Ramos (cell line): ENCODE results near the gene TPD52L2.

ENCODE experiments used
- in situ Hi-C: fragments of 300-500 bp; cut with MboI; formaldehyde crosslinking; loops from one replicate; pipeline ENCODE4 v1.14.3; 2022; ENCODE audit warnings: low sequenced_read_pairs; ENCODE audit not compliant: unreplicated experiment

The TPD52L2 gene

GRCh38 chr20:63834491-63834880 is 30.6 kb upstream of the TPD52L2 start:
- in situ Hi-C loops = no loop called here

- in situ Hi-C loops = no loop called here
Measured at GRCh38 chr20:63835021-63835858, 29.8 kb upstream of the TPD52L2 start.

- in situ Hi-C loops = no loop called here
Measured at GRCh38 chr20:63836458-63837344, 28.4 kb upstream of the TPD52L2 start.

- in situ Hi-C loops = no loop called here
Measured at GRCh38 chr20:63837479-63837878, 27.6 kb upstream of the TPD52L2 start.

GRCh38 chr20:63839620-63840019 is 25.4 kb upstream of the TPD52L2 start:
- in situ Hi-C loops = no loop called here

- in situ Hi-C loops = no loop called here
Measured at GRCh38 chr20:63840405-63840828, 24.7 kb upstream of the TPD52L2 start.

- in situ Hi-C loops = no loop called here
Measured at GRCh38 chr20:63842258-63842657, 22.8 kb upstream of the TPD52L2 start.

- in situ Hi-C loops = no loop called here
Measured at GRCh38 chr20:63843222-63843621, 21.8 kb upstream of the TPD52L2 start.

- in situ Hi-C loops = no loop called here
Measured at GRCh38 chr20:63843778-63844177, 21.3 kb upstream of the TPD52L2 start.

GRCh38 chr20:63844511-63844991 is 20.5 kb upstream of the TPD52L2 start:
- in situ Hi-C loops = no loop called here

- in situ Hi-C loops = no loop called here
Measured at GRCh38 chr20:63846128-63846771, 18.8 kb upstream of the TPD52L2 start.

GRCh38 chr20:63846888-63847236 is 18.2 kb upstream of the TPD52L2 start:
- in situ Hi-C loops = no loop called here

- in situ Hi-C loops = no loop called here
Measured at GRCh38 chr20:63847237-63848002, 17.6 kb upstream of the TPD52L2 start.

- in situ Hi-C loops = no loop called here
Measured at GRCh38 chr20:63848003-63848911, 16.8 kb upstream of the TPD52L2 start.

GRCh38 chr20:63850689-63851547 is 14.2 kb upstream of the TPD52L2 start:
- in situ Hi-C loops = loop anchor here (10.0 kb wide), 1 partner anchor 146 kb away; the partner anchor contains the start of genes ARFRP1 and ZGPAT

GRCh38 chr20:63851548-63851943 is 13.5 kb upstream of the TPD52L2 start:
- in situ Hi-C loops = loop anchor here (10.0 kb wide), 1 partner anchor 147 kb away; the partner anchor contains the start of genes ARFRP1 and ZGPAT

- in situ Hi-C loops = loop anchor here (10.0 kb wide), 1 partner anchor 149 kb away; the partner anchor contains the start of genes ARFRP1 and ZGPAT
Measured at GRCh38 chr20:63853733-63854068, 11.4 kb upstream of the TPD52L2 start.
